H9 (cell line): ENCODE data around the gene USE1. TPM values are rescaled to one million over a fixed set of nuclear protein-coding genes. Genes with fewer than 3 reads are reported as not detected.

Experiments
- DNase-seq: peaks from one replicate; pipeline ENCODE4 v3.0.0-alpha.2; 2017
- H2AFZ ChIP-seq: one replicate; pipeline ENCODE4 v1.6.1; 2013; ENCODE audit warnings: mild to moderate bottlenecking, low read length, control low read depth, moderate library complexity
- H2AK5ac ChIP-seq: 2 replicates; pipeline ENCODE4 v1.6.1; 2013; ENCODE audit warnings: low read length, control low read depth, mixed read lengths; ENCODE audit not compliant: insufficient read length
- H2BK120ac ChIP-seq: one replicate; pipeline ENCODE4 v1.6.1; 2013; ENCODE audit warnings: low read depth, mild to moderate bottlenecking, low read length, control low read depth, inconsistent platforms; ENCODE audit not compliant: poor library complexity, severe bottlenecking
- H2BK12ac ChIP-seq: 2 replicates; pipeline ENCODE4 v1.6.1; 2013; ENCODE audit warnings: low read length, control low read depth, mixed read lengths, low read depth; ENCODE audit not compliant: insufficient read length
- H2BK15ac ChIP-seq: 2 replicates; pipeline ENCODE4 v1.6.1; 2013; ENCODE audit warnings: low read depth, low read length, control low read depth
- H2BK20ac ChIP-seq: one replicate; pipeline ENCODE4 v1.6.1; 2013; ENCODE audit warnings: low read depth, mild to moderate bottlenecking, low read length, control low read depth, inconsistent platforms; ENCODE audit not compliant: poor library complexity, severe bottlenecking
- H2BK5ac ChIP-seq: 2 replicates; pipeline ENCODE4 v1.6.1; 2013; ENCODE audit warnings: low read length, control low read depth, mixed read lengths; ENCODE audit not compliant: insufficient read length
- H3K14ac ChIP-seq: 2 replicates; pipeline ENCODE4 v1.6.1; 2013; ENCODE audit warnings: low read length, control low read depth; ENCODE audit not compliant: insufficient read depth
- H3K18ac ChIP-seq: 2 replicates; pipeline ENCODE4 v1.6.1; 2013; ENCODE audit warnings: low read depth, mild to moderate bottlenecking, mixed read lengths, low read length, control low read depth; ENCODE audit not compliant: insufficient read length
- H3K23ac ChIP-seq: 2 replicates; pipeline ENCODE4 v1.6.1; 2013; ENCODE audit warnings: low read length, control low read depth, mixed read lengths, low read depth; ENCODE audit not compliant: insufficient read length
- H3K23me2 ChIP-seq: 2 replicates; pipeline ENCODE4 v1.6.1; 2013; ENCODE audit warnings: low read depth, mild to moderate bottlenecking, mixed read lengths, low read length, control low read depth; ENCODE audit not compliant: insufficient read length, poor library complexity, severe bottlenecking
- H3K27ac ChIP-seq: 2 replicates; pipeline ENCODE4 v1.5.1; 2013; ENCODE audit warnings: low read length, control low read depth, mixed read lengths, low read depth; ENCODE audit not compliant: insufficient read length
- H3K27me3 ChIP-seq: 2 replicates; pipeline ENCODE4 v1.6.1; 2013; ENCODE audit warnings: low read length, control low read depth, inconsistent platforms; ENCODE audit not compliant: insufficient read depth
- H3K4ac ChIP-seq: 2 replicates; pipeline ENCODE4 v1.6.1; 2013; ENCODE audit warnings: low read depth, mild to moderate bottlenecking, control low read depth, inconsistent platforms, low read length, moderate library complexity
- H3K4me1 ChIP-seq: 2 replicates; pipeline ENCODE4 v1.6.1; 2013; ENCODE audit warnings: low read length, control low read depth, inconsistent platforms; ENCODE audit not compliant: insufficient read depth
- H3K4me2 ChIP-seq: 2 replicates; pipeline ENCODE4 v1.6.1; 2013; ENCODE audit warnings: low read length, control low read depth, mixed read lengths; ENCODE audit not compliant: insufficient read length, insufficient read depth
- H3K56ac ChIP-seq: 2 replicates; pipeline ENCODE4 v1.6.1; 2013; ENCODE audit warnings: low read depth, mild to moderate bottlenecking, mixed read lengths, low read length, control low read depth; ENCODE audit not compliant: insufficient read length
- H3K79me1 ChIP-seq: 2 replicates; pipeline ENCODE4 v1.6.1; 2013; ENCODE audit warnings: low read depth, mild to moderate bottlenecking, moderate library complexity, low read length, control low read depth, inconsistent platforms; ENCODE audit not compliant: insufficient read depth, poor library complexity, severe bottlenecking
- H3K79me2 ChIP-seq: 2 replicates; pipeline ENCODE4 v1.6.1; 2013; ENCODE audit warnings: low read length, control low read depth, inconsistent platforms; ENCODE audit not compliant: insufficient read depth
- H3K9ac ChIP-seq: 2 replicates; pipeline ENCODE4 v1.6.1; 2013; ENCODE audit warnings: low read length, control low read depth, mixed read lengths; ENCODE audit not compliant: insufficient read length; ENCODE audit errors: extremely low read depth
- H3K9me3 ChIP-seq: one replicate; pipeline ENCODE4 v1.6.1; 2013; ENCODE audit warnings: low read depth, low read length, inconsistent platforms; ENCODE audit not compliant: control insufficient read depth
- H3T11ph ChIP-seq: one replicate; pipeline ENCODE4 v1.6.1; 2013; ENCODE audit warnings: mild to moderate bottlenecking, low read length, control low read depth, inconsistent platforms
- H4K20me1 ChIP-seq: one replicate; pipeline ENCODE4 v1.6.1; 2013; ENCODE audit not compliant: control insufficient read depth, insufficient read length, insufficient read depth
- H4K5ac ChIP-seq: 2 replicates; pipeline ENCODE4 v1.6.1; 2013; ENCODE audit warnings: low read depth, mild to moderate bottlenecking, mixed read lengths, low read length, control low read depth; ENCODE audit not compliant: insufficient read length
- H4K8ac ChIP-seq: replicated peaks from 2 replicates; pipeline ENCODE4 v1.6.1; 2013; ENCODE audit warnings: low read length, control low read depth, mixed read lengths, low read depth; ENCODE audit not compliant: insufficient read length
- H4K91ac ChIP-seq: 2 replicates; pipeline ENCODE4 v1.6.1; 2013; ENCODE audit warnings: low read depth, mild to moderate bottlenecking, moderate library complexity, mixed read lengths, low read length, control low read depth; ENCODE audit not compliant: insufficient read length
- H3K27ac Mint-ChIP-seq, 3 experiments: 2 replicates in 2 of 3; 3 replicates in 1 of 3; pipeline ENCODE4 v1.8.0; 2020 to 2021; ENCODE audit warnings: mixed read lengths in 3 of 3, mild to moderate bottlenecking in 1 of 3, moderate library complexity in 1 of 3
- H3K27me3 Mint-ChIP-seq: 2 replicates; pipeline ENCODE4 v1.8.0; 2021; ENCODE audit warnings: low read depth, mild to moderate bottlenecking, moderate library complexity, mixed read lengths
- H3K36me3 Mint-ChIP-seq, 3 experiments: 2 replicates in 2 of 3; 3 replicates in 1 of 3; pipeline ENCODE4 v1.8.0; 2020 to 2021; ENCODE audit warnings: low read depth in 3 of 3, mixed read lengths in 3 of 3; ENCODE audit not compliant: insufficient read depth in 1 of 3
- H3K4me1 Mint-ChIP-seq, 2 experiments: 2 replicates each; pipeline ENCODE4 v1.8.0; 2020; ENCODE audit warnings: mixed read lengths in 2 of 2
- H3K4me3 Mint-ChIP-seq, 2 experiments: 2 replicates in 1 of 2; 3 replicates in 1 of 2; pipeline ENCODE4 v1.8.0; 2020 to 2021; ENCODE audit warnings: mild to moderate bottlenecking in 2 of 2, mixed read lengths in 2 of 2, moderate library complexity in 1 of 2
- H3K9me3 Mint-ChIP-seq, 2 experiments: 2 replicates in 1 of 2; 3 replicates in 1 of 2; pipeline ENCODE4 v1.8.0; 2020; ENCODE audit warnings: mild to moderate bottlenecking in 2 of 2, mixed read lengths in 2 of 2, moderate library complexity in 1 of 2
- CTCF ChIP-seq: fragments of 200-600 bp; sonication (generic); conservative IDR thresholded peaks from 3 replicates; pipeline ENCODE4 v1.8.0; 2021; ENCODE audit warnings: antibody characterized with exemption, mild to moderate bottlenecking
- WGBS: extraction: QIAGEN DNeasy Blood & Tissue Kit; methylation state at CpG from one replicate; pipeline ENCODE4 v1.1.7; 2013; ENCODE audit warnings: missing lambda C conversion rate, low lambda C conversion rate, mixed read lengths; ENCODE audit not compliant: insufficient read length; ENCODE audit errors: extremely low coverage; 5-methylcytosine and 5-hydroxymethylcytosine counted together
- total RNA-seq: library from RNA; stranded (reverse); gene quantifications from 2 replicates; pipeline ENCODE4 v1.2.1, GENCODE V29; 2021

USE1 gene
- total RNA-seq, 1 experiment from 2014 or later: 16.2 TPM

GRCh38 chr19:17240062-17240752, 25.1 kb downstream of the USE1 start:
- peaks cover 3% of the 10 kb centered on the region for H3K79me1 ChIP-seq
- H3K4me1 ChIP-seq: no peaks in the 10 kb centered on the region; the same call in 1 of the 2 replicates
- H3K18ac ChIP-seq: no peak overlapping the region
- peaks cover 4 to 42% (median 32%) of the 10 kb centered on the region in 3 experiments; a peak in 6 of 7 replicates for H3K36me3 Mint-ChIP-seq
- no peaks in the 10 kb centered on the region for H3K27me3 ChIP-seq
- no peak overlapping the region for H3K4me2 ChIP-seq
- peaks cover 26 to 30% of the 10 kb centered on the region in 2 experiments for H3K4me1 Mint-ChIP-seq
- no peak overlapping the region for H2BK5ac ChIP-seq
- no peak overlapping the region for H2BK20ac ChIP-seq
- no peaks in the 10 kb centered on the region; a peak in 1 of 5 replicates for H3K9me3 Mint-ChIP-seq
- no peak overlapping the region for H3K14ac ChIP-seq
- no peaks in the 10 kb centered on the region for H4K20me1 ChIP-seq
- no peak overlapping the region for H3T11ph ChIP-seq
- peak overlapping the region in 1 of 3 experiments; percentile 14; a peak in 2 of 7 replicates for H3K27ac Mint-ChIP-seq
- TF ChIP-seq CTCF: no peak
- no peak overlapping the region for H2BK15ac ChIP-seq
- WGBS: no CpG with 5 or more reads among the region's 24 CpGs
- no peak for DNase-seq
- H2BK12ac ChIP-seq: no peak overlapping the region
- H2AFZ ChIP-seq: no peak overlapping the region
- H3K56ac ChIP-seq: no peak overlapping the region
- H3K4ac ChIP-seq: no peak overlapping the region
- H3K4me3 Mint-ChIP-seq: no peak overlapping the region
- H4K5ac ChIP-seq: no peak overlapping the region
- no peaks in the 10 kb centered on the region for H3K9me3 ChIP-seq
- H3K27ac ChIP-seq: no peak overlapping the region
- no peak overlapping the region for H2BK120ac ChIP-seq
- H3K23me2 ChIP-seq: peaks cover 11% of the 10 kb centered on the region
- no peak overlapping the region for H4K8ac ChIP-seq
- H2AK5ac ChIP-seq: no peak overlapping the region
- H3K23ac ChIP-seq: no peak overlapping the region
- H4K91ac ChIP-seq: no peak overlapping the region
- no peak overlapping the region for H3K9ac ChIP-seq
- H3K27me3 Mint-ChIP-seq: peaks cover 2% of the 10 kb centered on the region; the same call in 1 of the 2 replicates
- peaks cover 26% of the 10 kb centered on the region; the same call in 1 of the 2 replicates for H3K79me2 ChIP-seq
